Cardiac septum (tissue), 1 donor: ENCODE data around the gene USP34. TPM values are rescaled to one million over a fixed set of nuclear protein-coding genes. Genes with fewer than 3 reads are reported as not detected.
A peak's percentile ranks its signal among the peaks of the same experiment; 100 is the strongest.
"Not testable (repeated sequence)": the region's sequence is repeated elsewhere in the genome, so short reads cannot be mapped to it uniquely, and the experiment has no call there.

Experiments used
- DNase-seq: peaks from one replicate; pipeline ENCODE4 v3.0.0-alpha.2; 2020; ENCODE audit warnings: low spot score
- intact Hi-C: fragments of 100-400 bp; cut with DNase I; formaldehyde crosslinking; loops from one replicate; pipeline ENCODE4 v1.14.0; 2022
- total RNA-seq: library from RNA; stranded (reverse); fragmentation: NEBNext Ultra II Directional; extraction: Animal tissue kit (Norgen Biotek cat#: 25700); gene quantifications from one replicate; pipeline ENCODE4 v1.2.1, GENCODE V29; 2021
- donor health status: DM: no; HTN: no; CAD: no.

USP34 gene
- total RNA-seq, 1 donor from 2014 or later = 73.2 TPM

DNA sequence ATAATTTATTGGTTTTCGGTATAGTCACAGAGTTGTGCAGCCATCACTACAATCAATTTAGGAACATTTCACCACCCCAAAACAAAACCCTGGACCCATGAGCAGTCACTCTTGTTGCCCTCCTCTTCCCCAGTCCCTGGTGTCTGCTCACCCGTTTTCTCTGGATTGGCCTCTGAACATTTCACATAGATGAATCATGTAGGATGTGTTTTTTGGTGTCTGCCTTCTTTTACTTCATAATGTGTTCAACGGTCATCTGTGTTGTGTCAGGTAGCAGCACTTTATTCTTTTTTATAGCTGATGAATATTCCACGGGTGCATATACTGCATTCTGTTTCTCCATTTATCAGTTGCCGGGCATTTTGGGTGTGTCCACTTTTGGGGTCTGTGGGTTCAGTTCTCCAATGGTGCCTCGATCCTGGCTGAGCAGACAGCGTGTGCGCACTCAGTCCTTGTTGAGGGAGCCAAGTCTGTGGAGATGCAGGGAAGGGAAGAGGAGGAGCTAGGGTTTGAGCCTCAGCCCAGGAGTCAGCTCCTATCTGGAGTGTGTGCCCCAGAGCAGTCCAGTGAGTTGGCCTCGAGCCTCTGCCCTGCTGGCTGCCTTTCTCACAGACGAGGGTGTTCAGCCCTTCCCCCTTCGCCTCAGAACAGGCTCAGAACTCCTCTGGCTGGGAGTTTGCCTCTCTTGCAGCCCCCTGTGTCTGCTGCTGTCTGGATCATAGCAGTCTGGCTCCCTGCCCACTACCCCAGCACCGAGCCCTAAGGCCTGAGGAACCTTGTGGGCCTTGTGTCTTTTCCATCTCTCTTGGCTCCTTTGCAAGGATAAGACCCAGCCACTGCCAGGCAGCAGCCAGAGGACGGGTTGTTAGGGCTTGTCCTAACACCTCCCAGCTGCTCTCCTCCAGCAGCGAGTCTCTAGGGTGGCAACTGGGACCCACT is 290.9 kb downstream of the USP34 start:
- intact Hi-C loops = loop anchor here (5.0 kb wide), 3 partner anchors 113 to 357 kb away; partner anchors contain the start of genes REL, SANBR and XPO1

GRCh38 chr2:61178603-61179545 is 292.0 kb downstream of the USP34 start:
- intact Hi-C loops = loop anchor here (5.0 kb wide), 3 partner anchors 112 to 358 kb away; partner anchors contain the start of genes REL, SANBR and XPO1
- DNase-seq = no peak

More for the DNA sequence above, 290.9 kb downstream of the USP34 start:
- DNase-seq = peak; percentile 85

DNA sequence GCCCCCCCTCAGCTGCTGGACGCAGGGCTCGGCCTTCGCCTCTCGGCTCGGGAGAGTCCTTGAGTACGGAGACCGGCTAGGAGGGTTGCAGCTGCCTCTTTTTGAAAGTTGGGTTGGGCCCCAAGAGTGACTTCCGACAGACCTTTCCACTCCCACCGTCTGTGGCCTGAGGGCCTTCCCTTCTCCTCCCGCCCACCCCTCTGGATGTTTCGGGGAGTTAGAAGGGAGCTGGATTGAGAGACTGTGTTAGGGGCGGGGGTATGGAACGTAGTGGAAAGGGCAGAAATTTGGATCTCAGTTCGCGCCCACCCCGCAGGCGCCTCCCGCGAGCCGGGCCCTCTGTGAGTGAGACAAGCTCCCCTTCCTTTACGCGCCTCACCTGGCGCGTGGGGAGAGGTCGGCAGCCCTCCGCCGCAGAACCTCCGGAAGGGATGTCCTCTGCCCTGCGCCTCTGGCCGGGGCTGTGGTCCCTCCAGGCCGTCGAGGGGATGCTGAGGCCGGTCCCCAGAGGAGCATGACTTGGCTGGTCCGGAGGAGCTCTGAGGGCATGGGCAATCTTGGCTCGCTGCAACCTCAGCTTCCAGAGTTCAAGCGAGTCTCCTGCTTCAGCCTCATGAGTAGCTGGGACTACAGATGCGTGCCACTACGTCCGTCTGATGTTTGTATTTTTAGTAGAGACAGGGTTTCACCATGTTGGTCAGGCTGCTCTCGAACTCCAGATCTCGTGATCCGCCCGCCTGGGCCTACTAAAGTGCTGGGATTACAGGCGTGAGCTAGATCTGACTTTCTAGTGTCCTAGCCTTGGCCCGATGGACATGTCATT is 292.9 kb downstream of the USP34 start:
- DNase-seq = no peak
- intact Hi-C loops = loop anchor here (2.0 to 5.0 kb wide), 4 partner anchors 111 to 359 kb away; partner anchors contain the start of genes PEX13, REL, SANBR and XPO1

- peak; percentile 96 for DNase-seq
- intact Hi-C loops = loop anchor here (2.0 to 5.0 kb wide), 4 partner anchors 110 to 360 kb away; partner anchors contain the start of genes PEX13, REL, SANBR and XPO1
Measured at GRCh38 chr2:61176755-61177726, 293.8 kb downstream of the USP34 start.

- no peak for DNase-seq
- intact Hi-C loops = loop anchor here (5.0 kb wide), 3 partner anchors 108 to 362 kb away; partner anchors contain the start of genes REL, SANBR and XPO1
Measured at GRCh38 chr2:61175036-61175435, 295.9 kb downstream of the USP34 start.

GRCh38 chr2:61173116-61173515 is 297.8 kb downstream of the USP34 start:
- DNase-seq = no peak
- intact Hi-C loops = no loop called here

DNA sequence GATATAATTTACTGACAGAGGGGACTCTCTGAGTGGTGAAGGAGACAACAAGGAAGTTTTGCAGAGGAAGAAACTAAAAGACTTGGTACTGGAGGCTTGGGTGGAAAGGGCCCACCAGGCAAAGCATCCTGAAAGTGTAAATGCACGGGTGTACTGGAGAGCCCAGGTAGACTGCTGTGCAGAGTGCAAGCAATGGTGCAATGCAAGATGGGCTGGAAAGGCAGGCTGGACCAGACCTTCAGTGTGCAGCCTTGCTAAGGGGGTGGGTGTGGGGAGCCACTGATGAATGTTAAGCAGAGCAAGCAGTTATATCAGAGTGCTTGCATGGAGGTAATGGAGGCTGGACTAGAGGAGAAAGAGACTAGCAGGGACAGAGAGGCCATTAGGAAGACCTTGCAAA is 298.2 kb downstream of the USP34 start:
- intact Hi-C loops = no loop called here
- no peak for DNase-seq

- no peak for DNase-seq
- intact Hi-C loops = no loop called here
Measured at GRCh38 chr2:61167579-61167978, 303.3 kb downstream of the USP34 start.

DNA sequence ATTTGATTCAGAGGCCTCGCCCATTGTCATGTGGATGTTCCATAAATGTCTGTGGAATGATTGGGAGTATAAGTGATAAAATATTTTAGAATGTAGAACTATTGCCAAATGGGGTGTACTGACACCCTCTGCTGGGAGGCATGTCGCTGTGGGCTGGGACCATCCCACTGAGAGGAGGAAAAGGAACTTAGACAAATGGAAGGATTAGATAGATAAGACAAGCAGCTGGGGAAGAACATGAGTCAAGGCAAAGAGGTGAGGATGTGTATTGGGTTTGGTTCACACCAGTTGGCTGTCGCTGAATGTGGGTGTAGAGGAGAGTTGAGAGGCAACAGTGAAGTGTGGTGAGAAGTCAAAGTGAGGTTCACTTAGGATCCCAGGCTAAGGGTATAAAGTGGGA is 304.9 kb downstream of the USP34 start:
- DNase-seq = no peak
- intact Hi-C loops = no loop called here

DNA sequence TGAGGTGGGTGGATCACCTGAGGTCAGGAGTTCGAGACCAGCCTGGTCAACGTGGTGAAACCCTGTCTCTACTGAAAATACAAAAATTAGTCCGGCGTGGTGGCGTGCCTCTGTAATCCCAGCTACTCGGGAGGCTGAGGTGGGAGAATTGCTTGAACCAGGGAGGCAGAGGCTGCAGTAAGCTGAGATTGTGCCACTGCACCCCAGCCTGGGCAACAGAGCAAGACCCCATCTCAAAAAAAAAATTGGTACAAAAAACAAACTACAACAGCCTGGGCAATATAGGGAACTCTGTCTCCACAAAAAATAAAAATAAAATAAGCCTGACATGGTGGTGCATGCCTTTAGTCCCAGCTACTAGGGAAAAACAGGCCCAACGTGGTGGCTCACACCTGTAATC is 305.8 kb downstream of the USP34 start:
- DNase-seq, intact Hi-C loops: not testable (repeated sequence)

GRCh38 chr2:61162721-61163120 is 308.2 kb downstream of the USP34 start:
- no peak for DNase-seq
- intact Hi-C loops = no loop called here

DNA sequence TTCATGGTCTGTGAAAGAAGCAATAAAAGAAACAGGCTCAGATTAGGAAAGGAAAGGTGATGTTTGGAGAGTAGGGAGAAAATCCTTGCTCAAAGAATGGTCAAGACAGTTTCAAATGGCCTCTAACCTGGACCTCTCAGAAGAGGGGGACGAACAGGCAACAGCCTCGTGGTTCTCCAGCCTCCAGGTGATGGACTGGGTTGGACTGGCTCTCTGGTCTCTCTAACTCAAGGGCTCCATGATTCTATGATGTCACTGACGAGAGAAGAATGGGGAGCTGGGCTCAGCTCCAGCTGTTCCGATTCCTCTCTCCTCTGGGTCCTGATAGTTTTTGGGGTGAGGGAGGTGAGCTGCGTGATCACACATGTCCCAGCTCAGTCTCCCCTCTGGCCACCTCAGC is 309.0 kb downstream of the USP34 start, which contains the start of gene C2orf74:
Gene C2orf74 (plus strand): TSS at position 301 of the 400 bp plus-strand sequence. CDS start 327 bp downstream, outside the sequence.
- no peak for DNase-seq
- intact Hi-C loops = no loop called here

DNA sequence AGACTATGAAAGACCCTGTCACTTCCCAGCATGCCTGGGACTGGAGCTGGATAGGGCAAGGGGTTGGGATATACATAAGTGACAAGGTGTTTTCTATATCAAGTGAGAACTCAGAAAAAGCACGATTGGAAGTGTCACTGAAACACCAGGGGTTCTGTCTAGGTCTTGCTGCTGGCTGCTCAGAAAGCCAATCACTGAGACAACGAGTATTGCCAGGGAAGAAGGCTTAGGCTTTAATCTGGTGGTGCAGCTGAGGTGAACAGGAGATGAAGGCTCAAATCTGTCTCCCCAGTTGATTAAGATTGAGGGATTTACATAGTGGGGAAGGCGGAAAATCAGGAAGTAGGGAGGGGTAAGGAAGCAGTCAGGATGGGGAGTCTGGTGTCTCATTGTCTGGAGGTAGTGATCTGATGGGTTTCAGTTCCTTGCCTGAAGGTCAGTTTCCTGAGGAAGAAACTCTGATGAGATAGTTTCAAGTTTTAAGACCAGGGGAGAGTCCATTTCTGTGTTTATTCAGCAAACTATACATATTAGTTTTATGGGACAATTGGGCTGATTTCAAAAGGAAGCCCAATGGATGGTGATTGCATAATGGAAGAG is 312.4 kb downstream of the USP34 start:
- intact Hi-C loops = no loop called here
- no peak for DNase-seq

- no peak for DNase-seq
- intact Hi-C loops = no loop called here
Measured at GRCh38 chr2:61157371-61158003, 313.4 kb downstream of the USP34 start.

DNA sequence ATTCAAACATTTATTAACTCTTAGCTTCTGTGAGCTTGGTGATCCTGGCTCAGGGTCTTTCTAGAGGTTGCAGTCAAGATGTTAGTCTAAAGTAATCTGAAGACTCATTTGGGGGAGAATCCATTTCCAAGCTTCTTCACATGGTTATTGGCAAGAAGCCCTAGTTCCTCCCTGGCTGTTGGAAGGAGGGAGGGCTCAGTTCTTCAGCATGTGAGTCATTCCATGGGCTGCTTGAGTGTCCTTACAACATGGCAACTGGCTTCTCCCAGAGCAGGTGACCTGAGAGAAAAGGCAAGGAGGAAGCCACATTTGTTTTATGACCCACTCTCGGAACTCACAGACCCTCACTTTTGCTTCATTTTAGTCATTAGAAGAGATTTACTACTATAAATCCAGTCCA is 319.5 kb downstream of the USP34 start:
- intact Hi-C loops = no loop called here

GRCh38 chr2:61149074-61149473 is 321.8 kb downstream of the USP34 start:
- intact Hi-C loops = no loop called here
- DNase-seq = no peak

More for the DNA sequence above, 319.5 kb downstream of the USP34 start:
- DNase-seq = peak; percentile 31

GRCh38 chr2:61148091-61148490 is 322.8 kb downstream of the USP34 start:
- peak; percentile 53 for DNase-seq
- intact Hi-C loops = not testable (repeated sequence)
